IMR-90 (cell line): ENCODE data around the gene PRLH. TPM values are rescaled to one million over a fixed set of nuclear protein-coding genes. Genes with fewer than 3 reads are reported as not detected.

Source experiments
- ATAC-seq: fragments of 200-7000 bp; cut with Tn5 transposase; 2 replicates; pipeline ENCODE4 v1.9.1; 2020; ENCODE audit warnings: low read depth, mild to moderate bottlenecking, moderate library complexity
- BruUV-seq: library from RNA; stranded (reverse); fragments of 400-500 nt; replicated peaks from 2 replicates; lab custom pipeline; 2021; lab: Mats Ljungman, UMichigan
- CTCF ChIA-PET: fragments of 300-600 bp; formaldehyde crosslinking; extraction: SDS; loops from one replicate; lab custom pipeline; 2021; ENCODE audit warnings: antibody characterized with exemption; lab: Yijun Ruan, JAX
- POLR2A ChIA-PET: fragments of 300-600 bp; sonication (Branson Sonifier 250); formaldehyde crosslinking; loops from one replicate; lab custom pipeline; 2022; ENCODE audit warnings: antibody characterized with exemption; ENCODE audit not compliant: unreplicated experiment; lab: Charles Lee
- DNase-seq: peaks from one replicate; pipeline ENCODE4 v3.0.0; 2013
- H2AFZ ChIP-seq: replicated peaks from 2 replicates; pipeline ENCODE3; 2013; ENCODE audit warnings: low read length, mild to moderate bottlenecking; ENCODE audit not compliant: poor library complexity
- H2AK5ac ChIP-seq: 2 replicates; pipeline ENCODE4 v1.6.1; 2013; ENCODE audit warnings: low read depth, low read length, inconsistent platforms
- H2AK9ac ChIP-seq: replicated peaks from 2 replicates; pipeline ENCODE3; 2013; ENCODE audit warnings: mild to moderate bottlenecking, low read depth, low read length, moderate library complexity; ENCODE audit not compliant: poor library complexity
- H2BK120ac ChIP-seq: 2 replicates; pipeline ENCODE4 v1.6.1; 2013; ENCODE audit warnings: low read depth, low read length, inconsistent platforms
- H2BK15ac ChIP-seq: 3 replicates; pipeline ENCODE4 v1.6.1; 2013; ENCODE audit warnings: low read depth, low read length, inconsistent platforms
- H2BK20ac ChIP-seq: 2 replicates; pipeline ENCODE4 v1.6.1; 2013; ENCODE audit warnings: low read depth, mild to moderate bottlenecking, inconsistent platforms, low read length, moderate library complexity
- H2BK5ac ChIP-seq: 2 replicates; pipeline ENCODE4 v1.6.1; 2013; ENCODE audit warnings: mild to moderate bottlenecking, low read depth, low read length, inconsistent platforms; ENCODE audit not compliant: poor library complexity, severe bottlenecking
- H3K14ac ChIP-seq: replicated peaks from 2 replicates; pipeline ENCODE4 v1.6.1; 2013; ENCODE audit warnings: low read depth, low read length, inconsistent platforms
- H3K18ac ChIP-seq: 2 replicates; pipeline ENCODE4 v1.6.1; 2013; ENCODE audit warnings: low read depth, low read length, control low read depth
- H3K23ac ChIP-seq: 2 replicates; pipeline ENCODE4 v1.6.1; 2013; ENCODE audit warnings: low read depth, low read length, inconsistent platforms
- H3K27ac ChIP-seq: 2 replicates; pipeline ENCODE4 v1.5.1; 2013; ENCODE audit warnings: mild to moderate bottlenecking, control low read depth, low read length; ENCODE audit not compliant: insufficient read depth
- H3K27me3 ChIP-seq: 2 replicates; pipeline ENCODE4 v1.6.1; 2013; ENCODE audit warnings: low read length; ENCODE audit not compliant: control insufficient read depth, insufficient read depth
- H3K36me3 ChIP-seq: 2 replicates; pipeline ENCODE4 v1.6.1; 2013; ENCODE audit warnings: low read length, mixed read lengths; ENCODE audit not compliant: control insufficient read depth, insufficient read depth
- H3K4ac ChIP-seq: 2 replicates; pipeline ENCODE4 v1.6.1; 2013; ENCODE audit warnings: low read depth, low read length, inconsistent platforms
- H3K4me1 ChIP-seq: 2 replicates; pipeline ENCODE4 v1.6.1; 2013; ENCODE audit warnings: low read length, mixed read lengths; ENCODE audit not compliant: control insufficient read depth, insufficient read depth
- H3K4me2 ChIP-seq: 2 replicates; pipeline ENCODE4 v1.6.1; 2013; ENCODE audit warnings: low read depth, mild to moderate bottlenecking, control low read depth, low read length, moderate library complexity
- H3K4me3 ChIP-seq: 2 replicates; pipeline ENCODE4 v1.5.1; 2013; ENCODE audit warnings: low read depth, mild to moderate bottlenecking, control low read depth, low read length, moderate library complexity; ENCODE audit not compliant: insufficient read depth
- H3K56ac ChIP-seq: 2 replicates; pipeline ENCODE4 v1.6.1; 2013; ENCODE audit warnings: low read length, inconsistent platforms; ENCODE audit not compliant: insufficient read depth; ENCODE audit errors: extremely low read depth
- H3K79me1 ChIP-seq, 2 experiments: 2 replicates each; pipeline ENCODE4 v1.6.1; 2013; ENCODE audit warnings: low read length in 2 of 2, inconsistent platforms in 1 of 2, low read depth in 1 of 2
- H3K9ac ChIP-seq: 2 replicates; pipeline ENCODE4 v1.6.1; 2013; ENCODE audit warnings: low read depth, low read length, control low read depth
- H3K9me1 ChIP-seq: 2 replicates; pipeline ENCODE4 v1.6.1; 2013; ENCODE audit warnings: low read length, inconsistent platforms; ENCODE audit not compliant: insufficient read depth
- H3K9me3 ChIP-seq: 2 replicates; pipeline ENCODE4 v1.6.1; 2013; ENCODE audit warnings: low read length; ENCODE audit not compliant: control insufficient read depth, insufficient read depth
- H4K20me1 ChIP-seq: 2 replicates; pipeline ENCODE4 v1.6.1; 2013; ENCODE audit warnings: low read length, inconsistent platforms; ENCODE audit not compliant: insufficient read depth
- H4K5ac ChIP-seq: 2 replicates; pipeline ENCODE4 v1.6.1; 2013; ENCODE audit warnings: mild to moderate bottlenecking, low read depth, low read length, control low read depth
- H4K8ac ChIP-seq, 2 experiments: 2 replicates each; pipeline ENCODE4 v1.6.1; 2013; ENCODE audit warnings: low read depth in 2 of 2, low read length in 2 of 2, control low read depth in 1 of 2, inconsistent platforms in 1 of 2
- H4K91ac ChIP-seq: 2 replicates; pipeline ENCODE4 v1.6.1; 2013; ENCODE audit warnings: low read depth, low read length, inconsistent platforms; ENCODE audit not compliant: insufficient read depth
- BHLHE40 ChIP-seq: fragments of 150-350 bp; IDR thresholded peaks from 2 replicates; pipeline ENCODE4 v1.6.1; 2016; ENCODE audit warnings: mild to moderate bottlenecking, low read depth, low read length
- CEBPB ChIP-seq: IDR thresholded peaks from 2 replicates; pipeline ENCODE4 v1.6.1; 2012; ENCODE audit warnings: low read depth, low read length, improper control_type of control experiment
- CHD1 ChIP-seq: IDR thresholded peaks from 2 replicates; pipeline ENCODE4 v1.6.1; 2012; ENCODE audit warnings: low read depth, low read length, improper control_type of control experiment
- FOS ChIP-seq: fragments of 150-350 bp; IDR thresholded peaks from 2 replicates; pipeline ENCODE4 v1.6.1; 2016; ENCODE audit warnings: low read depth, low read length
- MXI1 ChIP-seq: IDR thresholded peaks from 2 replicates; pipeline ENCODE4 v1.6.1; 2012; ENCODE audit warnings: low read depth, mild to moderate bottlenecking, low read length, moderate library complexity, borderline replicate concordance
- POLR2A ChIP-seq: IDR thresholded peaks from 2 replicates; pipeline ENCODE4 v1.6.1; 2012; ENCODE audit warnings: mild to moderate bottlenecking, low read depth, low read length
- RAD21 ChIP-seq: IDR thresholded peaks from 2 replicates; pipeline ENCODE4 v1.6.1; 2012; ENCODE audit warnings: low read length, improper control_type of control experiment
- USF2 ChIP-seq: fragments of 150-350 bp; IDR thresholded peaks from 2 replicates; pipeline ENCODE4 v1.6.1; 2017; ENCODE audit warnings: mild to moderate bottlenecking, antibody characterized with exemption, low read length, low read depth
- WGBS, 2 experiments: methylation state at CpG; one replicate each; pipeline versions ENCODE4 v1.1.5 to v1.1.7; 2013; ENCODE audit warnings: missing lambda C conversion rate in 2 of 2; ENCODE audit not compliant: insufficient read length in 1 of 2; ENCODE audit errors: extremely low coverage in 2 of 2; 5-methylcytosine and 5-hydroxymethylcytosine counted together
- dilution Hi-C: fragments of 300-500 bp; cut with HindIII; formaldehyde crosslinking; loops from one replicate; pipeline ENCODE4 v1.14.3; 2018; ENCODE audit warnings: low sequenced_read_pairs; ENCODE audit not compliant: unreplicated experiment
- in situ Hi-C: fragments of 300-500 bp; cut with MboI; formaldehyde crosslinking; loops from 3 replicates; pipeline ENCODE4 v1.14.3; 2019; ENCODE audit warnings: low sequenced_read_pairs, inconsistent platforms, mixed read lengths
- intact Hi-C: fragments of 100-400 bp; cut with micrococcal nuclease; formaldehyde crosslinking; loops from 2 replicates; pipeline ENCODE4 v1.10.0; 2022
- polyA plus RNA-seq, 3 experiments: library from polyadenylated mRNA; depleted of rRNA; stranded (reverse); fragments of >200 nt; gene quantifications; 2 replicates each; pipeline ENCODE4 v1.2.3, GENCODE V29; 2012; ENCODE audit warnings: low replicate concordance in 1 of 3
- total RNA-seq: library from RNA; depleted of rRNA; stranded (reverse); fragments of >200 nt; gene quantifications from 2 replicates; pipeline ENCODE4 v1.2.3, GENCODE V29; 2012

The PRLH gene
- total and polyA plus RNA-seq, 2 of the 4 experiments (the other 2 are of a cell fraction) = not detected

GRCh38 chr2:237569041-237569440, 2.7 kb downstream of the PRLH start:
- DNase-seq (no peak), ATAC-seq (no peak)
- in situ Hi-C loops (loop anchor here (25.0 kb wide), 2 partner anchors 1057 to 1232 kb away; a partner anchor contains a TSS), intact Hi-C loops (no loop called here), dilution Hi-C loops (no loop called here)
- Histone ChIP-seq H3K14ac (no peak overlapping the region), H2BK5ac (no peak overlapping the region), H3K79me1 (peaks cover 0 to 8% of the 10 kb centered on the region in 2 experiments; a peak in 1 of 4 replicates), H3K9me1 (0 out of 2 replicates have a peak, but pooled peaks cover 3% of the 10 kb centered on the region), H2AFZ (no peak overlapping the region), H2AK9ac (no peak overlapping the region), H4K8ac (no peak overlapping the region), H4K5ac (no peak overlapping the region), H2BK15ac (no peak overlapping the region), H3K18ac (no peak overlapping the region), H3K27me3 (no peaks in the 10 kb centered on the region), H3K27ac (no peak overlapping the region), H3K4me2 (no peak overlapping the region), H4K91ac (no peak overlapping the region), H3K56ac (no peak overlapping the region), H2BK20ac (no peak overlapping the region), H3K4me3 (no peak overlapping the region), H3K23ac (no peak overlapping the region), H3K9me3 (no peaks in the 10 kb centered on the region), H3K36me3 (no peaks in the 10 kb centered on the region), H3K4ac (no peak overlapping the region), H3K4me1 (peaks cover 7% of the 10 kb centered on the region; the same call in 1 of the 2 replicates), H4K20me1 (no peaks in the 10 kb centered on the region), H3K9ac (no peak overlapping the region), H2AK5ac (no peak overlapping the region), H2BK120ac (no peak overlapping the region)
- POLR2A ChIA-PET = no interaction called here
- CTCF ChIA-PET = no interaction called here
- TF ChIP-seq BHLHE40 (no peak), POLR2A (no peak), RAD21 (no peak), FOS (no peak), MXI1 (no peak), CHD1 (no peak), CEBPB (no peak), USF2 (no peak)
- WGBS, 2 experiments = 83% methylated on average over 3 of the region's 5 CpGs; no CpG with 5 or more reads in 1 of the 2 experiments
- BruUV-seq = no TSS peak
